Cardiac septum (tissue), 1 donor: ENCODE results near the gene PDIK1L. TPM values are rescaled to one million over a fixed set of nuclear protein-coding genes. Genes with fewer than 3 reads are reported as not detected.

Experiments used
- DNase-seq: peaks from one replicate; pipeline ENCODE4 v3.0.0-alpha.2; 2020; ENCODE audit warnings: low spot score
- intact Hi-C: fragments of 100-400 bp; cut with DNase I; formaldehyde crosslinking; loops from one replicate; pipeline ENCODE4 v1.14.0; 2022
- total RNA-seq: library from RNA; stranded (reverse); fragmentation: NEBNext Ultra II Directional; extraction: Animal tissue kit (Norgen Biotek cat#: 25700); gene quantifications from one replicate; pipeline ENCODE4 v1.2.1, GENCODE V29; 2021
- donor health status: DM: no; HTN: no; CAD: no.

The PDIK1L gene
- total RNA-seq, 1 donor from 2014 or later, result 3.5 TPM

GRCh38 chr1:26164036-26164860 lies 52.6 kb downstream of the PDIK1L start:
- intact Hi-C loops, result no loop called here
- no peak for DNase-seq

GRCh38 chr1:26164861-26165842 lies 53.5 kb downstream of the PDIK1L start:
- intact Hi-C loops, result loop anchor here (5.0 kb wide), 2 partner anchors 67 to 157 kb away; partner anchors contain the start of gene CEP85
- DNase-seq, result no peak

- intact Hi-C loops, result loop anchor here (5.0 kb wide), 2 partner anchors 66 to 156 kb away; partner anchors contain the start of gene CEP85
These were observed 55.2 kb downstream of the PDIK1L start for GRCh38 chr1:26166719-26167281.

DNA sequence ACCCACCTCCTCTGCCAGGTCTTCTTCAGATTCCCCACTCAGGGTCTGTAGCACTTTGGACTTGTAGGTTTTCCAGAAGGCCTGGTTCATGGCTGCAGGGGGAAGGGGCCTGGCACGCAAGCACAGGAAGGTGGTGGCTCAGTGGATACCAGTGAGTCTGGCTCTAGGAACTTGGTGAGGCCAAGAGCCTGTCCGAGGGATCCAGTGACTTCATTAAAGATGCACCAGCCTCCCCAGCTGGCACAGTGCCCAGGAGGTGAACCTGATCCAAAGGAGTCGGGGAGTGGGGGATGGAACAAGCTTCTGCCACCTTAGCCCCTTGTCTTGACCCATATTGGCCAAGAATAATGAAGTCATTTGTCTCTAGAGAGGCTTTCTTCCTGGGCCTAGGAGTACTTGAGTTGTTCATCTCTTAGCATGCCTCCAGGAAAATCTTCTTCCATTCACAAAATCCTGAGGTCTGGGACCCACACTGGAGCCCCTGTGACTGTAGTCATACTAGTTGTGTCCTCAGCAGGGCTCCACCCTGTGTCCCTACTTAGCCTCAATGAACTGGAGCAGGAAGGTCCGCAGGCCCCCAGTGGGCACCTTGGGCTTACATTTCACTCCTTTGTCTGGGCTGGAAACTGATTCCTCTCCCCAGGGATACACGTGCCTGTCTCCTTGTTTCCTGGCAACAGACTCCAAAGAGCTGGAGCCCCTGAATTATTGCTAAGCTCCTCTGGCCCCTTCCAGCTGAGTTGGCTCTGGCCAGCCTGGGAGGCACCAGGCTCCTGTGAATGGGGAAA lies 57.0 kb downstream of the PDIK1L start, which contains the start of gene C1orf232:
Gene C1orf232, minus strand, starts transcription at position 554 of the 788 bp plus-strand sequence. Its CDS starts 464 bp downstream, at position 90.
- intact Hi-C loops, result loop anchor here (5.0 kb wide), 2 partner anchors 64 to 154 kb away; partner anchors contain the start of gene CEP85
- no peak for DNase-seq

More at GRCh38 chr1:26166719-26167281, 55.2 kb downstream of the PDIK1L start:
- no peak for DNase-seq

DNA sequence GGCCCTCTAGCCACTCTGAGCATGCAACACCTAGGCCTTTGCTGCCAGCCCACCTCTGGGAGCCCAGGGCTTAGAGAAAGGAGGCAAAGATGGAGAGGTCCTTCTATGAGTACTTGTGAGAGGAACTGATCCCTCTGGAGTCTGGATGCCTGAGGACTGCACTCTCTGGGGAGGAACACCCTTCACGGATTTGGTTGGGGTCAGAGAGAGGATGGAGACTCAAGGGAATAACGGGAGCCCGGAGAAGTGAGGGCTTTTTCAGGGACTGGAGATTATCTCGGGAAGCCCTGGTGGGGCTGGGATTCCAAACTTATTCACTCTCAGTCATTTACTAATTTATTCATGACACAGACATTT lies 57.6 kb downstream of the PDIK1L start:
- intact Hi-C loops, result loop anchor here (5.0 kb wide), 2 partner anchors 63 to 153 kb away; partner anchors contain the start of gene CEP85
- DNase-seq, result no peak

DNA sequence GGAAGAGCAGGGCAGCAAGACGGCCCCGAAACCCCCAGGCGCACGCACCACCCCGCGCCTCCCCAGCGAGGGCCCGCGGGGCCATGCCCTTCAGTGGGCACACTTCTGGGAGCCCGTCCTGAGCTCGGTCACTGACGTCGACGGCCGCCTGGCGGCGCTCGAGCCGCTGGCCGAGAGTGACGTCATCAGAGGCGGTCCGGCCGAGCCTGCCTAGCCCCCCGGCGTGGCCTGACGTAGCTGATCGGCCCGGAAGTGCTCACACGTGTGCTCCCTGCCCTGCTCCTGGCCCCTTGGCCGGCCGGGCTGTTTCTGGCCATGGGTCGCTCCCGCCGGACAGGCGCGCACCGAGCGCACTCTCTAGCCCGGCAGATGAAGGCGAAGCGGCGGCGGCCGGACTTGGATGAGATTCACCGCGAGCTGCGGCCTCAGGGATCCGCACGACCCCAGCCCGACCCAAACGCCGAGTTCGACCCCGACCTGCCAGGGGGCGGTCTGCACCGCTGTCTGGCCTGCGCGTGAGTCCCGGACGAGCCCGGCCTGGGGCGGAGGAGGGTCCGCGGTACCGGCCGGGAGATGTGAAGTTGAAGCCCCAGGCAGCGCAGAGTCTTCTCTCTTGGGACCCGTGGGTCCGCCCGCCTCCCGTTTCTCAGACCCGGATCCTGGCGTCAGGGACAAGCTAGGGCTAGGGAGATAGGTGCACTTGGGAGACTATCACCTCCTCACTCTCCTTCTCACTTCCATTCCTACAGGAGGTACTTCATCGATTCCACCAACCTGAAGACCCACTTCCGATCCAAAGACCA lies 58.2 kb downstream of the PDIK1L start, which contains the start of gene ZNF593:
Gene ZNF593, plus strand, starts transcription at position 240 of the 803 bp plus-strand sequence. Its CDS starts 76 bp downstream, at position 316.
- intact Hi-C loops, result loop anchor here (5.0 kb wide), 2 partner anchors 62 to 152 kb away; partner anchors contain the start of gene CEP85
- peak; percentile 96 for DNase-seq

DNA sequence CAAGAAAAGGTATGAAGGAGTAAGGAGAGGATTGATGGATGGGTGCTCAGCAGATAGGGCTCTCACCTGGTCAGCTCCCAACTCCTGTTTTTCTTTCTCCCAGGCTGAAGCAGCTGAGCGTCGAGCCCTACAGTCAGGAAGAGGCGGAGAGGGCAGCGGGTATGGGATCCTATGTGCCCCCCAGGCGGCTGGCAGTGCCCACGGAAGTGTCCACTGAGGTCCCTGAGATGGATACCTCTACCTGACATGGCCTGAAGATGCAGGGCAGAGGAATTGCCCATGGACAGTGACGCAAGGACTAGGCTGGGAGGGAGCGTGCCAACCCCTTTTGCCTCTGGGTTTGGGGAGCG lies 58.8 kb downstream of the PDIK1L start:
- intact Hi-C loops, result no loop called here
- no peak for DNase-seq

GRCh38 chr1:26171084-26172072 lies 59.8 kb downstream of the PDIK1L start, which contains the start of gene ZNF593OS:
Gene ZNF593OS (minus strand): TSS chr1:26171832. CDS start chr1:26171661, 171 bp downstream.
- intact Hi-C loops, result no loop called here
- DNase-seq, result no peak

Other genes starting within 250 kb of the PDIK1L start
- gene PAQR7, start 236.1 kb upstream of the PDIK1L start, total RNA-seq, result 2.4 TPM
- gene STMN1, start 205.4 kb upstream of the PDIK1L start, total RNA-seq, result 55.4 TPM
- gene PAFAH2, start 113.8 kb upstream of the PDIK1L start, total RNA-seq, result 18.5 TPM
- gene EXTL1, start 90.0 kb upstream of the PDIK1L start, total RNA-seq, result 9.2 TPM
- gene SLC30A2, start 65.7 kb upstream of the PDIK1L start, total RNA-seq, result 5.0 TPM
- gene TRIM63, start 44.2 kb upstream of the PDIK1L start, total RNA-seq, result 123 TPM
- gene FAM110D, start 47.3 kb downstream of the PDIK1L start, total RNA-seq, result 3.8 TPM
- gene C1orf232, start 57.1 kb downstream of the PDIK1L start, total RNA-seq, result not detected
- gene ZNF593, start 58.1 kb downstream of the PDIK1L start, total RNA-seq, result 23.2 TPM
- gene ZNF593OS, start 60.0 kb downstream of the PDIK1L start, total RNA-seq, result not detected
- gene CNKSR1, start 65.7 kb downstream of the PDIK1L start, total RNA-seq, result 2.9 TPM
- not detected for gene CATSPER4, start 78.8 kb downstream of the PDIK1L start, total RNA-seq
- 25.8 TPM for gene CEP85, start 122.4 kb downstream of the PDIK1L start, total RNA-seq
- gene SH3BGRL3, start 168.3 kb downstream of the PDIK1L start, total RNA-seq, result 55.0 TPM
- gene UBXN11, start 194.8 kb downstream of the PDIK1L start, total RNA-seq, result 8.3 TPM
- 4.6 TPM for gene CD52, start 206.1 kb downstream of the PDIK1L start, total RNA-seq
- not detected for gene CRYBG2, start 242.3 kb downstream of the PDIK1L start, total RNA-seq